Left renal cortex interstitium (tissue), 4 donors: Measurements from ENCODE around the gene OR4D9. TPM values are rescaled to one million over a fixed set of nuclear protein-coding genes. Genes with fewer than 3 reads are reported as not detected.
"Not testable (repeated sequence)": the region's sequence is repeated elsewhere in the genome, so short reads cannot be mapped to it uniquely, and the experiment has no call there.

Source experiments
- DNase-seq, 4 donors: peaks; one replicate each; pipeline ENCODE4 v3.0.0-alpha.2; 2013; ENCODE audit warnings: low read depth in 4 of 4, low spot score in 2 of 4, missing footprints in 1 of 4
- polyA plus RNA-seq, 4 donors: library from polyadenylated mRNA; unstranded; fragments of 120-200 nt; gene quantifications; one replicate each; pipeline ENCODE4 v1.2.1, GENCODE V29; 2013; ENCODE audit not compliant: insufficient read length in 4 of 4

Gene OR4D9
- under 1 TPM in 3 of 4 donors, not detected in 1; 0.03 to 0.11 (median 0.04) TPM for polyA plus RNA-seq

- no peak for DNase-seq
These were observed at the start of gene OR4D9 for GRCh38 chr11:59510941-59511589. Gene OR4D9, plus strand, starts transcription at chr11:59511539. Its CDS starts 3,374 bp downstream, at chr11:59514913.

DNA sequence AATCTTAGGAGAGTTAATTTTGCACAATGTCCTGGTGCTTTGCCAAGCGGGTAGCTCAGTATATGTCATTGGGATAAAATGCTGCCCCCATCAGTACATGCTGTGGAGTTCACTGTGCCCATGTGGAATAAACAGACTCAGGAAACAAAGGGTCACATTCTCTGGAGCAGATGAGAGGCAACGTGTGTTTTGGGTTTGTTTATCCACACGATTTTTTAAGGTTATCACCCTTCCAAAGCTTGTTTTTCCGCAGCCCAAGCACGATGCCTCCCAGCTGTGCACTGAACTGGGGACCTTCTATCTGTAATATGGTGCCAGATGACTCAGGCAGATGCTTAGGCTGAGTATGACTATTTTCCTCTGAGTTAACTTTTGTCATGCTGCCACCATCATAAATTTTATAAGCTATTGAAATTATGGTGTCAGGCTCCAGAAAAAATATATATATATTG, 48.1 kb upstream of the OR4D9 start:
- DNase-seq, result no peak

DNA sequence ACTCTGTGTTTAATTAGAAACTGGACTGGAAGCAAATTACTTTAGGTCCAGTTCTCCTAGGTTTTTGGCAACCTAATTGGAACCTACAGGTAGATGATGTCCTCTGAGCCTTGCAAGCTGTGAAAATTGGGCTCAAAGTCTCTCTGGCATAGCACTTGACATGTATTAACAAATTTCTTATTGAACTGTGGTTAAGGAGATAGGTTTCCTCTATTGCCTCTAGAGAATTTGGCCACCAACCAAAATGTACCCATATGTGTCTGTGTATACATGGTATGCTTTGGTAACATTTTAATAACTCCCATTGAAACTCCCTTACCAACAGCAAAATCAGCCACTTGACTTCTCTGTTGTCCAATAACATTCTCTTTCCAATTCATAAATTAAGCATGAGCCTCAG, 38.3 kb upstream of the OR4D9 start, which contains the start of gene OR4D10:
Gene OR4D10, plus strand, starts transcription at position 301 of the 400 bp plus-strand sequence. CDS start 4,115 bp downstream, outside the sequence.
- no peak for DNase-seq

- no peak for DNase-seq
These were observed 36.2 kb upstream of the OR4D9 start for GRCh38 chr11:59475176-59475575.

GRCh38 chr11:59479906-59480305, 31.4 kb upstream of the OR4D9 start:
- no peak for DNase-seq

DNA sequence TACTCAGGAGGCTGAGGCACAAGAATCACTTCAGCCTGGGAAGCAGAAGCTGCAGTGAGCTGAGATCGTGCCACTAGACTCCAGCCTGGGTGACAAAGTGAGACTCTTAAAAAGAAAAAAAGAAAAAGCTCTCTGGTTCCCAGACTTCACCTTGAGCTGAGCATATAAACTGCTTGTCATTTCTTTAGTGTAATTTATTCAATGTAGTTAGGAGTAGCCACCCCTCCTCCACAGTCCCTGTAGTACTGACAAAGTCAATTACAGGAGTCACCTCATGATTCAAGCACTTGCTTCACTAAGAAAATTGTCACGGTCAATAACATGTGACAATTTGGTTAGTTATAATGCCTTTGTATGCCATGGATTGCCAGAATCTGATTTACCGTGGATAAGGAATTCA, 31.0 kb upstream of the OR4D9 start:
- DNase-seq, result no peak

- DNase-seq, result no peak
These were observed 9.4 kb upstream of the OR4D9 start for GRCh38 chr11:59501931-59502330.

DNA sequence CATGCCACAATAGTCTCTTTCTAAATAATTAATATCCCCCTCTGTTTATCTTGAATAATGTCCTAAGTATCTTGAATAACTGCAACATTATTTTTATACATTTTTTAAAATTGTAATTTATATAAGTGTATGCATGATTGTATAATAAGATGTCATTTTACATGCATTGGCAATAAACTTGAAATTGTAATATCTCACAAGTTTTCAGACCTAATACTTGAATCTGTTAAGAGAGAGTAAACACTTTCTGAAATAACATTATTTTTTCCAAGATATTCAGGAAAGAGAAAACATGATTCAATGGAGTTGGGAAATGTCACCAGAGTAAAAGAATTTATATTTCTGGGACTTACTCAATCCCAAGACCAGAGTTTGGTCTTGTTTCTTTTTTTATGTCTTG, 8.1 kb upstream of the OR4D9 start, which contains the start of gene OR4D11:
Gene OR4D11, plus strand, starts transcription at position 301 of the 400 bp plus-strand sequence. Its CDS starts 0 bp downstream, at position 301.
- no peak for DNase-seq

DNA sequence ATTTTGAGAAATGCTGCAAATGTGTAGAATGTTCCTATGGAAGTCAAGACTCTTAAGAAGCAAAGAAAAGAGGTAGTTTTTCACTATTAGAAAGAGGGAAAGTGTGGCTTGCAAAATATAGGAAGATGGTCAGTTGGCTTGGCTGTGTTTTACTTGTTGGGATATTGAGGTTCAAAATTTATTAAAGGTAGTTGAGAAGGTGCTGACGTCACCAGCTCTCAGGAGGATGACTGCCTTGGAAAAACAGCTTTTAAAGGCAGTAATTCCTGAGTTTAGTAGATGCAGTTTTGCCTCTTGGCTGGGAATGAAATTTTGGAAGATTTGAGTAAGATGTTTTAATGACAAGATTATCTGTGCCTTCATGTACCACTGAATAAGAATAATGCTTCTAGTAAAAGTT, 336 bp downstream of the OR4D9 start:
- no peak for DNase-seq

- not testable (repeated sequence) for DNase-seq
These were observed 8.8 kb downstream of the OR4D9 start for GRCh38 chr11:59520139-59520538.

DNA sequence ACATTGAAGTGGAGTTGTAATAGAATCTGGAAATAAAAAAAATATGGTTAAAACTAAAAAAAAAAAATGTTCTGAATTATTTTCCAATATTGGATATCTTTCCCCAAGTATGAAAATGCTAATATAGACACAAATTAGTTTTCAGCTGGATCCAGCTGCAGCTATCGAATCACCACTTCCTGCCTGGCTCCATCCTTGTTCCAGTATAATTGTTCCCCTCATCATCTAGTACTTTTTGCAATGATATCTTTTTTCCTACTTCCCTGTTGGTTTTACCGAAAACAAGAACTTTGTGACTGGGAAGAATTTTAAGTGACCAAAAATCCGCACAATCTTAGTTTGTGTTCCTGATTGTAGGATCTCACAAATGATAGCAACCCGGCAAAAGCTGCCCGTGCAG, 9.4 kb downstream of the OR4D9 start:
- no peak for DNase-seq

DNA sequence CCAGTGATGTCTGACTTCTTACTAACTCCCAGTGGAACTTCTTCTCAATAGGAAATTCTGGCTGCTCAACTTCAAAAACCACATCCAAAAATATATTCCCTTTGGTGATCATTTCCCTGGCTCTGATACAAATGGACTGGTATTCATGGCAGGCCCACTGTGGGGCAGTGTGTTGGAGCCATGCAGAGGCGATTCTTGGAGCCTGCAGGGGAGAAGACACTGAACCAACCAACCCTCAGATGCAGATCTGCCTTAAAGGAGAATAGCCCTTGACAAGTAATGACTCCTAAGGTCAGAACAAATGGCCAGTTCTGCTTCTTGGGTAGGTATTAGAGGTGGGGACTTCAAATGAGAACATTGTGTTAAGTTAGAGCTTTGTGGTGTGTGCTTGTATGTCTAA, 12.2 kb downstream of the OR4D9 start:
- DNase-seq, result no peak

DNA sequence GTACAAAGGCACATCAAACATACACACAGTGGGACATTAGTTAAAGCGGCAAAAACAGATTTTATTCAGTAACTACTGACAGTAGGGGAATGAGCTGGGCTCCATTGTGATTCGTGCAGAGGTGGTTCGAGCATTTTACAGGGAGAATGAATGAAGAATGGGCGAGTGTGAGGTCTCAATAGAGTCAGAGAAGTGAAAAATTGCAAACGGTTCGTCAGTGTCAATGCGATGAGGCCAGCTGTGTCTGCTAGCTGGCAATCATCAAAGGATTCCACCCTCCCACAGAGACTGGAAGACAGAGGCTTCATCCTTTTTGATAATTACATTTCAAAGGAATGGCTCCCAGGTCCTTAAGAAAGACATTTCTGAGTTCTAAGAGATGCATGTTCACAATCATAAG, 17.4 kb downstream of the OR4D9 start:
- DNase-seq, result no peak

DNA sequence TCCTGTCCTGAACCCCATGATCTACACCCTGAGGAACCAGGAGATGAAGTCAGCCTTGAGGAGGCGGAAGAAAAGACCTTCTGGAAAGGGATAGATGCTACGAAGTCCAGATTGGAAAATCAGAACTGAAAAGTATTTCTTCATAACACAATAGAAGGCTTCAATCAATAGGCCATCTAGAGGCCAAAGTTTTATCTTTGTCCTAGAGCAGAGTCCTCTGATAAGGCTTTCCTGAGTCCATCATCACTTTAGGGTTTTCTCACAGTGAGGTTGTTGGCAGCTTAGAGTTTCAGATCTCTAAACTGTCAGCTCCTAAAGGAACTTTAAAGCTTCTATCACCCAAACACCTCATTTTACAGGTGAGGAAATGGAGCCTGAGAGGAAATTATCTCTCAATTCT, 21.3 kb downstream of the OR4D9 start:
- no peak for DNase-seq

GRCh38 chr11:59534676-59535075, 23.3 kb downstream of the OR4D9 start:
- no peak for DNase-seq

DNA sequence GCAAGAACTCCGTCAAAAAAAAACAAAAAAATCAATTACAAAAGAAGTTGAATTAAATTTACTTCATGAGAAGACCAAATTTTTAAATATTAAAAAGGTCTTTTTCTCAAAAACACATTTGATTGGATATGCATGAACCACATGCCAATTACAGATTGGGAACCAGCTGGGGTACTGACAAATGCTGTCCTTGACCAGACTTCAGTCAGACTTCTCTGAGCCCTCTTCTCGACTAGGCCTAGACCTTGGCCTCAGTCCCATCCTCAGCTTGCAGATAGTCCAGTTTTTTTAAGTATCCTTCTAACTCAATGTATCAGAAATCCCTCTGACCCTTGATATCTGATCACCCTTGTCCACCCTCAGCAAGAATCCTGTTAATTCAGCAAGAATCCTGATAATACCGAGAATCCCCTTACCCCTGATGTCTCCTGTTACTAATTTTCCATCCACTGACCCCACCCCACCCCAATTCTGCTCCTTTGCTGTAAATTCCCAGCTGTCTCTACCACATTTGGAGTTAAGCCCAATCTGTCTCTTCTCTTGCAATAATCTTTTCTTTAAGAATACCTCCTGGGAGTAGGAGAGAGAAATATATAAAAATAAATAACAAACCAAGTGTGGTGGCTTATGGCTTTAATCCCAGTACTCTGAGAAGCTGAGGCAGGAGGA, 30.9 kb downstream of the OR4D9 start:
- DNase-seq, result no peak

GRCh38 chr11:59543713-59544112, 32.4 kb downstream of the OR4D9 start:
- not testable (repeated sequence) for DNase-seq

DNA sequence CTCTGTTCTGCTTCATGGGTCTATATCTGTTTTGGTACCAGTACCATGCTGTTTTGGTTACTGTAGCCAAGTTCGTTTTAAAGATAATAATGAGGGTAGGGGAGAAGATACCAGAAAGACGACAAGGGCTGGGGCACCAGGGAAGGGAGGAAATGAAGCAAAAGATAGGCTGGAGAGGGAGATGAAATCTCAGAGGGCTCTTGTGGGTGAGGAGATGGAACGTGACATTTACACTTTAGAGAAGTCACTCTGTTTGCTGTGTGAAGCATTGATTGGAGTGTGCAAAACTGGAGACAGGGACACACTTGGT, 33.5 kb downstream of the OR4D9 start:
- DNase-seq, result no peak

- DNase-seq, result no peak
These were observed 34.1 kb downstream of the OR4D9 start for GRCh38 chr11:59545179-59546020.

GRCh38 chr11:59547605-59548308, 36.4 kb downstream of the OR4D9 start:
- DNase-seq, result not testable (repeated sequence)

GRCh38 chr11:59548309-59548656, 36.9 kb downstream of the OR4D9 start:
- DNase-seq, result no peak
